IMR-90 (cell line): ENCODE data around the gene SLC25A12. TPM values are rescaled to one million over a fixed set of nuclear protein-coding genes. Genes with fewer than 3 reads are reported as not detected.

Source experiments
- ATAC-seq: fragments of 200-7000 bp; cut with Tn5 transposase; 2 replicates; pipeline ENCODE4 v1.9.1; 2020; ENCODE audit warnings: low read depth, mild to moderate bottlenecking, moderate library complexity
- BruUV-seq: library from RNA; stranded (reverse); fragments of 400-500 nt; replicated peaks from 2 replicates; lab custom pipeline; 2021; lab: Mats Ljungman, UMichigan
- CTCF ChIA-PET: fragments of 300-600 bp; formaldehyde crosslinking; extraction: SDS; loops from one replicate; lab custom pipeline; 2021; ENCODE audit warnings: antibody characterized with exemption; lab: Yijun Ruan, JAX
- POLR2A ChIA-PET: fragments of 300-600 bp; sonication (Branson Sonifier 250); formaldehyde crosslinking; loops from one replicate; lab custom pipeline; 2022; ENCODE audit warnings: antibody characterized with exemption; ENCODE audit not compliant: unreplicated experiment; lab: Charles Lee
- DNase-seq: peaks from one replicate; pipeline ENCODE4 v3.0.0; 2013
- H2AFZ ChIP-seq: replicated peaks from 2 replicates; pipeline ENCODE3; 2013; ENCODE audit warnings: low read length, mild to moderate bottlenecking; ENCODE audit not compliant: poor library complexity
- H2AK5ac ChIP-seq: 2 replicates; pipeline ENCODE4 v1.6.1; 2013; ENCODE audit warnings: low read depth, low read length, inconsistent platforms
- H2AK9ac ChIP-seq: replicated peaks from 2 replicates; pipeline ENCODE3; 2013; ENCODE audit warnings: mild to moderate bottlenecking, low read depth, low read length, moderate library complexity; ENCODE audit not compliant: poor library complexity
- H2BK120ac ChIP-seq: 2 replicates; pipeline ENCODE4 v1.6.1; 2013; ENCODE audit warnings: low read depth, low read length, inconsistent platforms
- H2BK15ac ChIP-seq: 3 replicates; pipeline ENCODE4 v1.6.1; 2013; ENCODE audit warnings: low read depth, low read length, inconsistent platforms
- H2BK20ac ChIP-seq: 2 replicates; pipeline ENCODE4 v1.6.1; 2013; ENCODE audit warnings: low read depth, mild to moderate bottlenecking, inconsistent platforms, low read length, moderate library complexity
- H2BK5ac ChIP-seq: 2 replicates; pipeline ENCODE4 v1.6.1; 2013; ENCODE audit warnings: mild to moderate bottlenecking, low read depth, low read length, inconsistent platforms; ENCODE audit not compliant: poor library complexity, severe bottlenecking
- H3K14ac ChIP-seq: replicated peaks from 2 replicates; pipeline ENCODE4 v1.6.1; 2013; ENCODE audit warnings: low read depth, low read length, inconsistent platforms
- H3K18ac ChIP-seq: 2 replicates; pipeline ENCODE4 v1.6.1; 2013; ENCODE audit warnings: low read depth, low read length, control low read depth
- H3K23ac ChIP-seq: 2 replicates; pipeline ENCODE4 v1.6.1; 2013; ENCODE audit warnings: low read depth, low read length, inconsistent platforms
- H3K27ac ChIP-seq: 2 replicates; pipeline ENCODE4 v1.5.1; 2013; ENCODE audit warnings: mild to moderate bottlenecking, control low read depth, low read length; ENCODE audit not compliant: insufficient read depth
- H3K27me3 ChIP-seq: 2 replicates; pipeline ENCODE4 v1.6.1; 2013; ENCODE audit warnings: low read length; ENCODE audit not compliant: control insufficient read depth, insufficient read depth
- H3K36me3 ChIP-seq: 2 replicates; pipeline ENCODE4 v1.6.1; 2013; ENCODE audit warnings: low read length, mixed read lengths; ENCODE audit not compliant: control insufficient read depth, insufficient read depth
- H3K4ac ChIP-seq: 2 replicates; pipeline ENCODE4 v1.6.1; 2013; ENCODE audit warnings: low read depth, low read length, inconsistent platforms
- H3K4me1 ChIP-seq: 2 replicates; pipeline ENCODE4 v1.6.1; 2013; ENCODE audit warnings: low read length, mixed read lengths; ENCODE audit not compliant: control insufficient read depth, insufficient read depth
- H3K4me2 ChIP-seq: 2 replicates; pipeline ENCODE4 v1.6.1; 2013; ENCODE audit warnings: low read depth, mild to moderate bottlenecking, control low read depth, low read length, moderate library complexity
- H3K4me3 ChIP-seq: 2 replicates; pipeline ENCODE4 v1.5.1; 2013; ENCODE audit warnings: low read depth, mild to moderate bottlenecking, control low read depth, low read length, moderate library complexity; ENCODE audit not compliant: insufficient read depth
- H3K56ac ChIP-seq: 2 replicates; pipeline ENCODE4 v1.6.1; 2013; ENCODE audit warnings: low read length, inconsistent platforms; ENCODE audit not compliant: insufficient read depth; ENCODE audit errors: extremely low read depth
- H3K79me1 ChIP-seq, 2 experiments: 2 replicates each; pipeline ENCODE4 v1.6.1; 2013; ENCODE audit warnings: low read length in 2 of 2, inconsistent platforms in 1 of 2, low read depth in 1 of 2
- H3K9ac ChIP-seq: 2 replicates; pipeline ENCODE4 v1.6.1; 2013; ENCODE audit warnings: low read depth, low read length, control low read depth
- H3K9me1 ChIP-seq: 2 replicates; pipeline ENCODE4 v1.6.1; 2013; ENCODE audit warnings: low read length, inconsistent platforms; ENCODE audit not compliant: insufficient read depth
- H3K9me3 ChIP-seq: 2 replicates; pipeline ENCODE4 v1.6.1; 2013; ENCODE audit warnings: low read length; ENCODE audit not compliant: control insufficient read depth, insufficient read depth
- H4K20me1 ChIP-seq: 2 replicates; pipeline ENCODE4 v1.6.1; 2013; ENCODE audit warnings: low read length, inconsistent platforms; ENCODE audit not compliant: insufficient read depth
- H4K5ac ChIP-seq: 2 replicates; pipeline ENCODE4 v1.6.1; 2013; ENCODE audit warnings: mild to moderate bottlenecking, low read depth, low read length, control low read depth
- H4K8ac ChIP-seq, 2 experiments: 2 replicates each; pipeline ENCODE4 v1.6.1; 2013; ENCODE audit warnings: low read depth in 2 of 2, low read length in 2 of 2, control low read depth in 1 of 2, inconsistent platforms in 1 of 2
- H4K91ac ChIP-seq: 2 replicates; pipeline ENCODE4 v1.6.1; 2013; ENCODE audit warnings: low read depth, low read length, inconsistent platforms; ENCODE audit not compliant: insufficient read depth
- CEBPB ChIP-seq: IDR thresholded peaks from 2 replicates; pipeline ENCODE4 v1.6.1; 2012; ENCODE audit warnings: low read depth, low read length, improper control_type of control experiment
- FOS ChIP-seq: fragments of 150-350 bp; IDR thresholded peaks from 2 replicates; pipeline ENCODE4 v1.6.1; 2016; ENCODE audit warnings: low read depth, low read length
- MXI1 ChIP-seq: IDR thresholded peaks from 2 replicates; pipeline ENCODE4 v1.6.1; 2012; ENCODE audit warnings: low read depth, mild to moderate bottlenecking, low read length, moderate library complexity, borderline replicate concordance
- RCOR1 ChIP-seq: IDR thresholded peaks from 2 replicates; pipeline ENCODE4 v1.6.1; 2012; ENCODE audit warnings: mild to moderate bottlenecking, low read length, improper control_type of control experiment; ENCODE audit not compliant: insufficient replicate concordance
- RFX5 ChIP-seq: IDR thresholded peaks from 2 replicates; pipeline ENCODE4 v1.8.0; 2012; ENCODE audit warnings: low read depth, mild to moderate bottlenecking, low read length, moderate library complexity
- SMC3 ChIP-seq: fragments of 150-350 bp; IDR thresholded peaks from 2 replicates; pipeline ENCODE4 v1.6.1; 2016; ENCODE audit warnings: low read depth, mild to moderate bottlenecking, antibody characterized with exemption, low read length, moderate library complexity
- WGBS, 2 experiments: methylation state at CpG; one replicate each; pipeline versions ENCODE4 v1.1.5 to v1.1.7; 2013; ENCODE audit warnings: missing lambda C conversion rate in 2 of 2; ENCODE audit not compliant: insufficient read length in 1 of 2; ENCODE audit errors: extremely low coverage in 2 of 2; 5-methylcytosine and 5-hydroxymethylcytosine counted together
- dilution Hi-C: fragments of 300-500 bp; cut with HindIII; formaldehyde crosslinking; loops from one replicate; pipeline ENCODE4 v1.14.3; 2018; ENCODE audit warnings: low sequenced_read_pairs; ENCODE audit not compliant: unreplicated experiment
- in situ Hi-C: fragments of 300-500 bp; cut with MboI; formaldehyde crosslinking; loops from 3 replicates; pipeline ENCODE4 v1.14.3; 2019; ENCODE audit warnings: low sequenced_read_pairs, inconsistent platforms, mixed read lengths
- intact Hi-C: fragments of 100-400 bp; cut with micrococcal nuclease; formaldehyde crosslinking; loops from 2 replicates; pipeline ENCODE4 v1.10.0; 2022
- polyA plus RNA-seq, 3 experiments: library from polyadenylated mRNA; depleted of rRNA; stranded (reverse); fragments of >200 nt; gene quantifications; 2 replicates each; pipeline ENCODE4 v1.2.3, GENCODE V29; 2012; ENCODE audit warnings: low replicate concordance in 1 of 3
- total RNA-seq: library from RNA; depleted of rRNA; stranded (reverse); fragments of >200 nt; gene quantifications from 2 replicates; pipeline ENCODE4 v1.2.3, GENCODE V29; 2012

SLC25A12 gene
- total and polyA plus RNA-seq, 2 of the 4 experiments (the other 2 are of a cell fraction), result 16.3 to 17.6 TPM

DNA sequence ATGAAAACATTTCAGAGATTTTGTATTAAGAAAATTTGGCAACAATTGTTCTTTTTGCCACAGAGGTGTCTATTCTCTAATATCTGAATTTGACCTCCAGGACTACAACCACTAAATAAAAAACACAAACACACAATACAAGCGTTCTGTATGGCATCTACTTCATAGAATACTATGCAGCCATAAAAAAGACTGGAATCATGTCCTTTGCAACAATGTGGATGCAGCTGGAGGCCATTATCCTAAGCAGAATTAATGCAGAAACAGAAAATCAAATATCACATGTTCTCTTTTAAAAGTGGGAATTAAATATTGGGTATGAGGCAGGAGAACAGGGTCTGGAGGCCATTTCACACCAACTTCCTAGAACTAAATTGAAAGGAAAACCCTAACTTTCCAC is 19.5 kb downstream of the SLC25A12 start:
- POLR2A ChIA-PET, result no interaction called here
- intact Hi-C loops, result no loop called here

More for the DNA sequence above, 19.5 kb downstream of the SLC25A12 start:
- H2BK20ac ChIP-seq, result no peak overlapping the region
- ATAC-seq (no peak), DNase-seq (no peak)
- H2AFZ ChIP-seq, result no peak overlapping the region
- no peak overlapping the region for H3K56ac ChIP-seq
- no peak overlapping the region for H2BK15ac ChIP-seq
- no peaks in the 10 kb centered on the region for H3K4me1 ChIP-seq
- no peak overlapping the region for H2AK9ac ChIP-seq
- CTCF ChIA-PET, result no interaction called here
- H2BK5ac ChIP-seq, result no peak overlapping the region
- H4K5ac ChIP-seq, result no peak overlapping the region
- H3K14ac ChIP-seq, result no peak overlapping the region
- no peak overlapping the region for H3K27ac ChIP-seq
- H4K20me1 ChIP-seq, result no peaks in the 10 kb centered on the region; the same call in 1 of the 2 replicates
- WGBS, 2 experiments, result no CpG with 5 or more reads among the region's 1 CpG
- no peaks in the 10 kb centered on the region for H3K9me3 ChIP-seq
- no peak overlapping the region for H3K4me3 ChIP-seq
- dilution Hi-C loops, result no loop called here
- H3K4ac ChIP-seq, result no peak overlapping the region
- no peak overlapping the region for H3K9ac ChIP-seq
- peaks cover 9 to 10% of the 10 kb centered on the region in 2 experiments for H3K79me1 ChIP-seq
- no peak overlapping the region for H3K18ac ChIP-seq
- in situ Hi-C loops, result no loop called here
- H3K4me2 ChIP-seq, result no peak overlapping the region
- BruUV-seq, result no TSS peak
- no peak overlapping the region for H2AK5ac ChIP-seq
- H3K23ac ChIP-seq, result no peak overlapping the region
- H3K27me3 ChIP-seq, result no peaks in the 10 kb centered on the region
- H4K8ac ChIP-seq, result no peak overlapping the region
- H2BK120ac ChIP-seq, result no peak overlapping the region
- no peak overlapping the region for H4K91ac ChIP-seq
- H3K36me3 ChIP-seq, result peaks cover 3% of the 10 kb centered on the region; the same call in 1 of the 2 replicates
- no peaks in the 10 kb centered on the region; the same call in 1 of the 2 replicates for H3K9me1 ChIP-seq
- TF ChIP-seq RFX5, result no peak
- no peak for TF ChIP-seq FOS
- no peak for TF ChIP-seq CEBPB
- no peak for TF ChIP-seq MXI1
- no peak for TF ChIP-seq SMC3
- no peak for TF ChIP-seq RCOR1
